Loucy (cell line): ENCODE data around the gene RALGPS1.

Source experiments
- H2AFZ ChIP-seq: fragments of 200-600 bp; sonication (generic); 2 replicates; pipeline ENCODE4 v1.6.0; 2016; ENCODE audit warnings: antibody characterized with exemption, mild to moderate bottlenecking, low read length, moderate library complexity
- H3F3A ChIP-seq: fragments of 200-600 bp; 2 replicates; pipeline ENCODE4 v1.6.0; 2016; ENCODE audit warnings: antibody characterized with exemption, low read depth, mild to moderate bottlenecking
- H3K27me3 ChIP-seq: fragments of 200-600 bp; sonication (generic); 2 replicates; pipeline ENCODE4 v1.6.1; 2014; ENCODE audit warnings: low read length, mild to moderate bottlenecking; ENCODE audit not compliant: insufficient read depth, poor library complexity, severe bottlenecking
- H3K36me3 ChIP-seq: fragments of 200-600 bp; sonication (generic); 2 replicates; pipeline ENCODE4 v1.6.1; 2016; ENCODE audit warnings: low read length; ENCODE audit not compliant: insufficient read depth
- H3K4me1 ChIP-seq: fragments of 200-600 bp; sonication (generic); 2 replicates; pipeline ENCODE4 v1.5.1; 2014; ENCODE audit warnings: low read length, mild to moderate bottlenecking; ENCODE audit not compliant: insufficient read depth, poor library complexity, severe bottlenecking
- H3K4me2 ChIP-seq: fragments of 200-600 bp; sonication (generic); 2 replicates; pipeline ENCODE4 v1.6.0; 2014; ENCODE audit warnings: antibody characterized with exemption, low read length, low read depth, mild to moderate bottlenecking; ENCODE audit not compliant: poor library complexity, severe bottlenecking
- H3K4me3 ChIP-seq: fragments of 200-600 bp; sonication (generic); 2 replicates; pipeline ENCODE4 v1.5.1; 2014; ENCODE audit warnings: low read length, mild to moderate bottlenecking, mixed read lengths; ENCODE audit not compliant: poor library complexity, severe bottlenecking
- H3K79me2 ChIP-seq: fragments of 200-600 bp; sonication (generic); 2 replicates; pipeline ENCODE4 v1.6.1; 2014; ENCODE audit warnings: low read length; ENCODE audit not compliant: insufficient read depth
- H3K9ac ChIP-seq: fragments of 200-600 bp; sonication (generic); 2 replicates; pipeline ENCODE4 v1.6.0; 2014; ENCODE audit warnings: mild to moderate bottlenecking, low read depth, low read length, moderate library complexity; ENCODE audit not compliant: poor library complexity, severe bottlenecking
- H3K9me2 ChIP-seq: fragments of 200-600 bp; sonication (generic); replicated peaks from 2 replicates; pipeline ENCODE4 v1.6.1; 2016; ENCODE audit warnings: low read depth, low read length, mixed read lengths
- H3K9me3 ChIP-seq: fragments of 200-600 bp; sonication (generic); 2 replicates; pipeline ENCODE4 v1.6.1; 2014; ENCODE audit warnings: mild to moderate bottlenecking, antibody characterized with exemption, low read length, low read depth; ENCODE audit not compliant: insufficient read depth
- H4K20me1 ChIP-seq: fragments of 200-600 bp; sonication (generic); 2 replicates; pipeline ENCODE4 v1.6.0; 2014; ENCODE audit warnings: antibody characterized with exemption, low read length, mild to moderate bottlenecking; ENCODE audit not compliant: insufficient read depth, poor library complexity, severe bottlenecking
- CTCF ChIP-seq: fragments of 200-600 bp; sonication (generic); conservative IDR thresholded peaks from 2 replicates; pipeline ENCODE4 v1.5.1; 2014; ENCODE audit warnings: mild to moderate bottlenecking, antibody characterized with exemption, low read length
- EZH2phosphoT487 ChIP-seq: fragments of 200-600 bp; IDR thresholded peaks from 2 replicates; pipeline ENCODE4 v1.6.1; 2018; ENCODE audit warnings: antibody characterized with exemption, mild to moderate bottlenecking, moderate library complexity, borderline replicate concordance

Gene RALGPS1

GRCh38 chr9:126934441-126934840 lies 19.9 kb downstream of the RALGPS1 start:
- TF ChIP-seq EZH2phosphoT487, result no peak
- no peak for TF ChIP-seq CTCF
- H3K9me3 ChIP-seq, result no peaks in the 10 kb centered on the region
- no peaks in the 10 kb centered on the region for H3K36me3 ChIP-seq
- H3K79me2 ChIP-seq, result no peaks in the 10 kb centered on the region
- no peak overlapping the region for H3K4me2 ChIP-seq
- no peaks in the 10 kb centered on the region for H3K9me2 ChIP-seq
- H2AFZ ChIP-seq, result no peak overlapping the region
- H3K27me3 ChIP-seq, result no peaks in the 10 kb centered on the region
- H3K9ac ChIP-seq, result no peak overlapping the region
- no peaks in the 10 kb centered on the region for H3K4me1 ChIP-seq
- no peaks in the 10 kb centered on the region for H3F3A ChIP-seq
- H4K20me1 ChIP-seq, result no peaks in the 10 kb centered on the region
- H3K4me3 ChIP-seq, result no peak overlapping the region

- no peaks in the 10 kb centered on the region for H3K27me3 ChIP-seq
Observed at GRCh38 chr9:126935630-126936029, 21.0 kb downstream of the RALGPS1 start.

GRCh38 chr9:126937444-126937843 lies 22.9 kb downstream of the RALGPS1 start:
- TF ChIP-seq EZH2phosphoT487, result no peak
- TF ChIP-seq CTCF, result no peak
- no peaks in the 10 kb centered on the region for H3K79me2 ChIP-seq
- no peak overlapping the region for H2AFZ ChIP-seq
- no peaks in the 10 kb centered on the region for H3K27me3 ChIP-seq
- no peak overlapping the region for H3K4me3 ChIP-seq
- no peaks in the 10 kb centered on the region for H3K4me1 ChIP-seq
- no peaks in the 10 kb centered on the region for H3F3A ChIP-seq
- no peaks in the 10 kb centered on the region for H4K20me1 ChIP-seq
- H3K36me3 ChIP-seq, result no peaks in the 10 kb centered on the region
- H3K4me2 ChIP-seq, result no peak overlapping the region
- H3K9ac ChIP-seq, result no peak overlapping the region
- no peaks in the 10 kb centered on the region for H3K9me3 ChIP-seq
- H3K9me2 ChIP-seq, result no peaks in the 10 kb centered on the region

More at GRCh38 chr9:126935630-126936029, 21.0 kb downstream of the RALGPS1 start:
- TF ChIP-seq CTCF (no peak), EZH2phosphoT487 (no peak)
- H3K79me2 ChIP-seq, result no peaks in the 10 kb centered on the region
- H4K20me1 ChIP-seq, result no peaks in the 10 kb centered on the region
- no peaks in the 10 kb centered on the region for H3K36me3 ChIP-seq
- H3K9me2 ChIP-seq, result no peaks in the 10 kb centered on the region
- no peaks in the 10 kb centered on the region for H3F3A ChIP-seq
- H3K9ac ChIP-seq, result no peak overlapping the region
- H3K4me3 ChIP-seq, result no peak overlapping the region
- H2AFZ ChIP-seq, result no peak overlapping the region
- no peaks in the 10 kb centered on the region for H3K9me3 ChIP-seq
- H3K4me2 ChIP-seq, result no peak overlapping the region
- H3K4me1 ChIP-seq, result no peaks in the 10 kb centered on the region
